Activated CD4-positive, CD25-positive, alpha-beta regulatory T cell (primary cell): ENCODE measurements around the gene TMEM43.

Experiments
- DNase-seq, 4 experiments: peaks; one replicate each; lab custom pipeline; 2025; lab: John Stamatoyannopoulos, UW

Gene TMEM43

DNA sequence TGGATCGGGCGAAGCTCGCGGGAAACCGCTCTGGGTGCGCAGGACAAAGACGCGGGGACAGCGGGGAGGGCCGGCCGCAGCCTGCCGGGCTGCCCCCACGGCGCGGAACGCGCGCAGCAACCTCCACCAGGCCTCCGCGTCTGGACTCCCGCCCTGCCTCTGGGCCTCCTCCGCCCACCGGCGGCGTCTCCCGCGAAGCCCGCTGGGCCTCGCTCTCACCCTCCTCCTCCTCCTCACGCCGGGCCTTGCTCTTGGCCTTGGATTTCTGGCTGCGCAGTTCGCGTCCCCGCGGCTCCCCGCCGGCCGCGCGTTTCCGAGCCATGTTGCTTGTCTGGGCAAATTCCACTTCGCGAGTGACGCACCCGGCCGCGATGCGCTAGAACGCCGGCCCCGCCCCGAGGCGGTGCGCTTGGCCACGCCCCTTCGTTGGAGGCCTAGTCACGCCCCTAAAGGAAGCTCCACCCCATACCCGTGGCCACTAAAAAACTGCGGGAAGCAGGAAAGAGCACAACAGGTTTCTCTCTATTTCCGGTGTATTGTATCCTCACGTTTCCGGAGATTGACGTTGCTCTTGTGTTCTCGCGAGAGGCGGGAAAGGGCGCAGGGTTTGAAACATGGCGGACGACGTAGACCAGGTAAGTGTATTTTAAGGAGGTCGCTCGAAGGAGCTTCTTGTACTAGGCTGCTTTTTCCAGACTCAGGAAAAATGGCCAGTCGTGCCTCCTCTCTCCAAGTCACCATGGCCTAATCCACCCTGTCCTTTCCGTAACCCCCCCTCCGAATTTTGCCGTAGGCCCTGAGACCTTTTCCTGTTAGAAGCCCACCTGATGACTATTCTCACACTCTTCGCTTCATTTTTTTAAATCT is 53.6 kb downstream of the TMEM43 start, which contains the start of the genes LSM3 and XPC:
Gene LSM3 (plus strand): TSS at position 571 of the 867 bp plus-strand sequence. CDS start 44 bp downstream, at position 615.
Gene XPC (minus strand): TSS at position 355 of the 867 bp plus-strand sequence. CDS start 33 bp downstream, at position 322.
- peak; percentile 94 to 98 (median 96) for DNase-seq

DNA sequence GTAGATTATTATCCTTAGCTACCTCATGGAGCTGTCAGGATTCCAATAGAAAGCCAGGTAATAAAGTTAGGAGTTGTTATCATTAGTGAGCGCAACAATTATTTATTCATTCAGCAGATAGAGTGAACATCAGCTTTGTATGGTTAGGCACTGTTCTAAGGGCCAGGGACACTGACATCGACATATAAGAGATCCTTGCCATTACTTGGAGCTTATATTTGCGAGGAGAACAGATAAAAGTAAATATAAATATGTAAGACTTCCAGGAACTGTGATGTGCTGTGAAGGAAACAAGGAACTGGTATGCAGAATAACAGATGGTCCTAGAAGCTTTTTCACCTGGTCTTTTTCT is 54.2 kb downstream of the TMEM43 start:
- no peak for DNase-seq

DNA sequence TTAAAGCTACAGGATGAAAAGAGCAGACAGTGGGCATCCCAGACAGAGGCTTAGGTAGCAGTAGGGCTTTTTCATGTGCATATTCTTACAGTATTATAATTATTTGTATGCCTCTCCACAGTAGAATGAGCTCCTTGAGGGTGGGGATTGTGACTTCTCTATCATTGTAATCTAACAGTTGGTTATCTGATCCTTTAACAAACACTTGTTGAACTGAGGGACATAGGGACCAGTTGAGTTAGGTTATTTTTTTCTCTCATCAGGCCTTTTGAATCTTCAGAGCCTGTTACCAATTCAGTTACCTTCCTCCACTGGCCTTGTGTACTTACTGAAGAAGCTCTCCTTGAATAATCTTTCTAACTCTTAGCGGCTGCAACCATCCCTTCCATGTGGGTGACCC is 54.9 kb downstream of the TMEM43 start:
- no peak for DNase-seq

DNA sequence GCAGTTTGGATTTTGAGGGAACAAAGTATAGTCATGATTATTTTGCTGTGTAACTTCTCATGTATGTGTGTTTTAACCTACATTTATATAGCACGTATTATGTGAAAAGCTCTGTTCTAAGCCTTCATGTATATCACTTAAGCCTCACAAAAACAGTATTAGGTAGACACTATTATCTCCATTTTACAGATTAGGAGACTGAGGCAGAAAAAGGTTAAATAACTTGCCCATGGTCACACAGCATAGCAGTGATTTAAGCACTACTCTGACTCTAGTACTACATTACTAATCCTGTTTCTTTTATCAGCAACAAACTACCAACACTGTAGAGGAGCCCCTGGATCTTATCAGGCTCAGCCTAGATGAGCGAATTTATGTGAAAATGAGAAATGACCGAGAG is 56.4 kb downstream of the TMEM43 start:
- DNase-seq = no peak

DNA sequence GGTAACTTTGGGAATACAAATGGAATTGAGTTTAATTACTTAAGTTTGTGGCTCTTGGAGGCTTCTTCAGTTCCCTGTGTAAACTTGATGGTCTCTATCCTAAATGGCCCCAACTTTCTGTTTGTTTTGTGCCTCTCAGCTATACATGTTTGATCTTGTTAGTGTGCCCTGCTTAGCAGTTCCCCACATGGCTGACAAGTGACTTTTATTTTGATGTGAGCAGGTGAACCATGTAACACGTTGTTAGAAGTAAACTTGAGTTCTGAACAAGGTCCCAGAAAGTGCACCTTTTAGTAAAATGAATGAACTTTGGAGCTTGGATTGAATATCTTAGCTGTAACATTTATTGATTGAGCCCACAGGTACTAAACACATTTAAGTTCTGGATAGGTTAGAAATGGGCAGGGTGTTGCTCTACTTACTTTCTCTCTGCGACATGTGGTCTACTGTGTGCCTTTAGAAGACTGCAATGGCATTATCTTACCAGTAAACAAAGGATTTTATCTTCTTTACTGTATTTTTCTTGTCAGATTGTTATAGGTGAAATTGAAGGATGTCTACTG is 58.2 kb downstream of the TMEM43 start:
- no peak for DNase-seq

DNA sequence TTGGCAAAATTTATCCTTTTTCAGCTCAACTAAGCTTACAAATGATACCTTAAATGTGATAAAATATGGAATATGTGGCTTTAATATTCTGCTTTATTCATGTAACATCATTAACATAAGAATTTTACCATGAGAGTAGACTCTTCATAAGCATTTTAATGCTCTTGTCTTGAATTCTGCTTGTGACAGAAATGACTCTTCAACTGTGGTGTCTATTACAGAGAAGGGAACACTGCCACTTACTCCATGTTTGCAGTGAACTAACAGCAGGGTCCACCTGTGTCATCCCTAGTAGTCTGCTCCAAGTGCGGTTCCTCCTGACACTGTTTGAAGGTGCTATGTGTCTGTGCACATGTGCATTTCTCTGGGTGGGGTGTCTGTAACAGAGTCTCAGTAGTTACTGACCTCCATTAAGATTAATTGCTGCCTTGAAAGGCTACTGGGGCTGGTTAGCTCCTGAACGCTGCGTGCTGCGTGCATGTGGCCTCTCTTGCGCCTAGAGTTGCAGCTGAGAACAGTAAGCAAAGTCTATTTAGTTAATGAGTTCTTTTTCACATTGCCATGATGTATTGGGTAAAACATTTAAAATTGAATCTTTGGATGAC is 62.1 kb downstream of the TMEM43 start:
- no peak for DNase-seq

DNA sequence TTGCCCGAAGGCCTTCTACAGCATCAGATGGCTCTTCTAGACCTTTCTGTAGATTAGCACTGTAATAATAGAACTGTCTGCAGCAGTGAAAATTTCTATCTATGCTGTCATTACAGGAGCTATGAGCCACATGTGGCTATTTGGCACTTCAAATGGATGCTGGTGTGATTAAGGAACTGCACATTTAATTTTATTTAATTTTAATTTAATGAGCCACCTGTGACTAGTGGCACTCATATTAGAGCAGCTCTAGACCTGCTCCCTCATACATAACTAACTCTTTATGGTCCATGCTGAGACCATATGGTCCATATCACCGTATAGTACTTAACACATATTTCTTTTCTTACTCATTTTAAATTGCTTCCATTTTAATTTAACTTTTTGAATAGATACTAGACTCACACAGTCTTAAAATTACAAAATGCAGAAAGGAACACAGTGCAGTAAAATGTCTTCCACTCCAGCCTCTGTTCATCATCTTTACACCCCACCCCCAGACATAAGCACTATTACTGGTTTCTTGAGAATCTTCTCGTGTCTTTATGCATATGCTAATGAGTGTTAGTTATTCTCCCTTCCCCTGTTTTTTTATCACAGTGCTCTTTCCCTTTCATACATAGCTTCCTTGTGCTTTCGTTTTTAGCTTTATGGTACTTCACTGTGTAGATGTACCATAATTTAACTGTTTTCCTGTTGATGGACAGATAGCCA is 63.3 kb downstream of the TMEM43 start:
- no peak for DNase-seq
